ENCODE data around the gene NDUFAF5.

GRCh38 chr20:13809855-13810254 is 25.0 kb downstream of the NDUFAF5 start:
- TF ChIP-seq CTCF (IDR thresholded peaks at IDR 0.05 in 8 of 11, conservative IDR thresholded peaks at IDR 0.05 in 3 of 11) (no peak), POLR2AphosphoS5 (IDR thresholded peaks at IDR 0.05) (no peak)
